Transverse colon (tissue), 4 donors: ENCODE measurements around the gene MESP2. TPM values are rescaled to one million over a fixed set of nuclear protein-coding genes. Genes with fewer than 3 reads are reported as not detected.
"Not testable (repeated sequence)": the region's sequence is repeated elsewhere in the genome, so short reads cannot be mapped to it uniquely, and the experiment has no call there.

Experiments used
- DNase-seq: peaks from one replicate; pipeline ENCODE4 v3.0.0-alpha.2; 2019
- H3K27ac ChIP-seq, 4 donors: fragments of 200-600 bp; sonication (generic); 2 replicates each; pipeline ENCODE4 v1.5.1; 2016 to 2018; ENCODE audit warnings: inconsistent platforms in 4 of 4
- H3K27me3 ChIP-seq: fragments of 200-600 bp; sonication (generic); 2 replicates; pipeline ENCODE4 v1.5.1; 2017; ENCODE audit warnings: inconsistent platforms
- H3K36me3 ChIP-seq, 4 donors: fragments of 200-600 bp; sonication (generic); 2 replicates each; pipeline ENCODE4 v1.5.1; 2017 to 2019; ENCODE audit warnings: inconsistent platforms in 4 of 4
- H3K4me1 ChIP-seq, 4 donors: fragments of 200-600 bp; sonication (generic); 2 replicates each; pipeline ENCODE4 v1.5.1; 2017 to 2020; ENCODE audit warnings: inconsistent platforms in 4 of 4
- H3K4me3 ChIP-seq, 4 donors: fragments of 200-600 bp; sonication (generic); 1 replicate in 1 of 4; 2 replicates in 3 of 4; pipeline versions ENCODE4 v1.5.1 to v1.6.1; 2017 to 2019; ENCODE audit warnings: inconsistent platforms in 4 of 4
- H3K9me3 ChIP-seq, 2 donors: fragments of 200-600 bp; sonication (generic); 2 replicates each; pipeline ENCODE4 v1.5.1; 2017 to 2019; ENCODE audit warnings: inconsistent platforms in 2 of 2
- CTCF ChIP-seq, 5 experiments: fragments of 200-600 bp in 3 of 5; fragments of 450-650 bp in 2 of 5; sonication (generic) in 3 of 5; IDR thresholded peaks; 1 replicate in 2 of 5; 2 replicates in 3 of 5; pipeline ENCODE4 v1.5.1; 2016 to 2017; ENCODE audit warnings: antibody characterized with exemption in 5 of 5, inconsistent platforms in 3 of 5, mild to moderate bottlenecking in 2 of 5, moderate library complexity in 1 of 5
- EP300 ChIP-seq: sonication (generic); formaldehyde crosslinking; IDR thresholded peaks from one replicate; pipeline ENCODE4 v1.6.1; 2017; ENCODE audit warnings: antibody characterized with exemption, low read depth
- POLR2A ChIP-seq: fragments of 450-650 bp; IDR thresholded peaks from one replicate; pipeline ENCODE4 v1.6.1; 2016; ENCODE audit warnings: antibody characterized with exemption, mild to moderate bottlenecking, moderate library complexity
- POLR2AphosphoS5 ChIP-seq, 3 donors: sonication (generic); formaldehyde crosslinking; IDR thresholded peaks; one replicate each; pipeline ENCODE4 v1.6.1; 2016; ENCODE audit warnings: antibody characterized with exemption in 3 of 3
- WGBS, 2 donors: methylation state at CpG; one replicate each; pipeline ENCODE4 v1.1.5; 2018; ENCODE audit warnings: low coverage in 1 of 2; 5-methylcytosine and 5-hydroxymethylcytosine counted together
- in situ Hi-C, 4 donors: fragments of 200-750 bp; cut with MboI; loops; one replicate each; pipeline versions ENCODE4 v1.15.0 to v1.15.1; 2017; ENCODE audit warnings: low sequenced_read_pairs in 3 of 4, low pct_ligation_motif_present in 1 of 4, low pct_unique_long_range_greater_than_20kb in 1 of 4
- intact Hi-C: fragments of 100-400 bp; cut with DNase I; formaldehyde crosslinking; loops from one replicate; pipeline ENCODE4 v1.15.1; 2023; ENCODE audit warnings: low total_unique reads
- total RNA-seq, 4 donors: library from RNA; depleted of rRNA; stranded (reverse); fragments of >200 nt; gene quantifications; one replicate each; pipeline ENCODE4 v1.1.0, GENCODE V29; 2016

The MESP2 gene
- total RNA-seq, 4 donors from 2014 or later, result 0.64 to 0.96 TPM; not detected in 2

- Histone ChIP-seq H3K27me3 (no peaks in the 10 kb centered on the region), H3K4me3 (no peak overlapping the region), H3K36me3 (no peaks in the 10 kb centered on the region), H3K4me1 (peaks cover 25 to 59% (median 38%) of the 10 kb centered on the region in 4 donors), H3K27ac (peak overlapping the region; percentile 87 to 90 (median 89)), H3K9me3 (peaks cover 0 to 3% of the 10 kb centered on the region in 2 donors)
- intact Hi-C loops, result no loop called here
- no peak for TF ChIP-seq POLR2A
- TF ChIP-seq POLR2AphosphoS5 (IDR thresholded peaks at IDR 0.05), result no peak
- TF ChIP-seq CTCF (IDR thresholded peaks at IDR 0.05), result no peak
- no peak for TF ChIP-seq EP300
- in situ Hi-C loops, result no loop called here
- DNase-seq, result no peak
Observed at GRCh38 chr15:89785774-89786140, 9.6 kb downstream of the MESP2 start.

- no peak for DNase-seq
- peaks cover 0 to 3% of the 10 kb centered on the region in 2 donors for H3K9me3 ChIP-seq
- H3K36me3 ChIP-seq, result peaks cover 0 to 3% (median 0%) of the 10 kb centered on the region in 4 donors
- H3K27ac ChIP-seq, result no peak overlapping the region
- intact Hi-C loops, result no loop called here
- no peaks in the 10 kb centered on the region for H3K27me3 ChIP-seq
- H3K4me1 ChIP-seq, result peaks cover 19 to 37% (median 27%) of the 10 kb centered on the region in 4 donors
- no peak for TF ChIP-seq CTCF (IDR thresholded peaks at IDR 0.05)
- TF ChIP-seq EP300, result no peak
- no peak for TF ChIP-seq POLR2A
- TF ChIP-seq POLR2AphosphoS5 (IDR thresholded peaks at IDR 0.05), result no peak
- no peak overlapping the region for H3K4me3 ChIP-seq
- in situ Hi-C loops, result no loop called here
- 97 to 100% methylated on average over 3 of the region's 3 CpGs for WGBS, 2 donors
Observed at GRCh38 chr15:89787944-89788343, 11.8 kb downstream of the MESP2 start.

GRCh38 chr15:89788585-89788984 lies 12.5 kb downstream of the MESP2 start:
- H3K4me3 ChIP-seq, in situ Hi-C loops, H3K36me3 ChIP-seq, DNase-seq, H3K9me3 ChIP-seq, H3K27me3 ChIP-seq, H3K27ac ChIP-seq, intact Hi-C loops: not testable (repeated sequence)
- peaks cover 12 to 31% (median 21%) of the 10 kb centered on the region in 4 donors for H3K4me1 ChIP-seq
- 94 to 98% methylated on average over 3 to 4 of the region's 4 CpGs for WGBS, 2 donors

- peaks cover 0 to 3% (median 0%) of the 10 kb centered on the region in 4 donors for H3K36me3 ChIP-seq
- in situ Hi-C loops (no loop called here), intact Hi-C loops (no loop called here)
- WGBS, 2 donors, result 87 to 94% methylated on average over 5 to 10 of the region's 10 CpGs
- H3K4me3 ChIP-seq, result no peak overlapping the region
- no peak for DNase-seq
- no peaks in the 10 kb centered on the region for H3K27me3 ChIP-seq
- no peak for TF ChIP-seq POLR2AphosphoS5 (IDR thresholded peaks at IDR 0.05)
- no peak for TF ChIP-seq CTCF (IDR thresholded peaks at IDR 0.05)
- TF ChIP-seq EP300, result no peak
- TF ChIP-seq POLR2A, result no peak
- peaks cover 2 to 23% (median 8%) of the 10 kb centered on the region in 4 donors for H3K4me1 ChIP-seq
- peaks cover 0 to 3% of the 10 kb centered on the region in 2 donors for H3K9me3 ChIP-seq
- H3K27ac ChIP-seq, result no peak overlapping the region
Observed at GRCh38 chr15:89790206-89790605, 14.1 kb downstream of the MESP2 start.

- 92% methylated on average over 16 of the region's 16 CpGs; no CpG with 5 or more reads in 1 of the 2 donors for whole genome bisulfite sequencing, 2 donors
- Histone ChIP-seq H3K36me3 (peaks cover 0 to 3% (median 0%) of the 10 kb centered on the region in 4 donors), H3K27me3 (no peaks in the 10 kb centered on the region), H3K9me3 (peaks cover 0 to 3% of the 10 kb centered on the region in 2 donors), H3K27ac (no peak overlapping the region), H3K4me1 (peaks cover 0 to 20% (median 7%) of the 10 kb centered on the region in 4 donors), H3K4me3 (no peak overlapping the region)
- in situ Hi-C loops, result no loop called here
- DNase-seq, result no peak
- intact Hi-C loops, result no loop called here
- TF ChIP-seq POLR2A (no peak), EP300 (no peak), CTCF (IDR thresholded peaks at IDR 0.05) (no peak), POLR2AphosphoS5 (IDR thresholded peaks at IDR 0.05) (no peak)
Observed at GRCh38 chr15:89790661-89791060, 14.5 kb downstream of the MESP2 start.
